SK-N-SH (cell line): ENCODE data around the gene TAOK3. TPM values are rescaled to one million over a fixed set of nuclear protein-coding genes. Genes with fewer than 3 reads are reported as not detected.

Experiments
- CTCF ChIA-PET: fragments of 300-600, 350-600 bp; formaldehyde crosslinking; extraction: SDS; loops from one replicate; lab custom pipeline; 2021; lab: Yijun Ruan, JAX
- POLR2A ChIA-PET: fragments of 350-600 bp; sonication (Branson Sonifier 250); formaldehyde crosslinking; extraction: SDS; loops from one replicate; lab custom pipeline; 2020; ENCODE audit warnings: antibody characterized with exemption, inconsistent platforms; lab: Yijun Ruan, JAX
- DNase-seq: peaks from one replicate; pipeline ENCODE4 v3.0.0; 2012
- H2AFZ ChIP-seq: fragments of 200-600 bp; sonication (generic); 2 replicates; pipeline ENCODE4 v1.8.1; 2016; ENCODE audit warnings: antibody characterized with exemption, mild to moderate bottlenecking, low read depth
- H3F3A ChIP-seq: fragments of 200-600 bp; sonication (generic); replicated peaks from 2 replicates; pipeline ENCODE3; 2016; ENCODE audit warnings: antibody characterized with exemption, mild to moderate bottlenecking; ENCODE audit not compliant: insufficient read depth
- H3K27ac ChIP-seq, 2 experiments: fragments of 200-500 bp in 1 of 2; fragments of 200-600 bp in 1 of 2; sonication (Bioruptor generic) in 1 of 2; sonication (generic), shearing (Covaris generic) in 1 of 2; 2 replicates each; pipeline versions ENCODE4 v1.5.1 to v1.6.1; 2014 to 2016; ENCODE audit warnings: low read depth in 2 of 2, inconsistent platforms in 1 of 2, low read length in 1 of 2, mild to moderate bottlenecking in 1 of 2, mixed read lengths in 1 of 2
- H3K27me3 ChIP-seq: fragments of 200-600 bp; sonication (generic), shearing (Covaris generic); 2 replicates; pipeline ENCODE4 v1.6.1; 2016; ENCODE audit warnings: mixed run types; ENCODE audit not compliant: insufficient read depth
- H3K36me3 ChIP-seq, 2 experiments: fragments of 200-500 bp in 1 of 2; fragments of 200-600 bp in 1 of 2; sonication (Bioruptor generic) in 1 of 2; sonication (generic) in 1 of 2; replicated peaks in 1 of 2; 2 replicates each; pipeline versions ENCODE3 to v1.5.1; 2014 to 2016; ENCODE audit warnings: low read length in 1 of 2, mild to moderate bottlenecking in 1 of 2; ENCODE audit not compliant: insufficient read depth in 2 of 2, control insufficient read depth in 1 of 2
- H3K4me1 ChIP-seq, 2 experiments: fragments of 200-500 bp in 1 of 2; fragments of 200-600 bp in 1 of 2; sonication (Bioruptor generic) in 1 of 2; sonication (generic), shearing (Covaris generic) in 1 of 2; 2 replicates each; pipeline versions ENCODE4 v1.5.1 to v1.6.1; 2014 to 2016; ENCODE audit warnings: low read depth in 1 of 2, low read length in 1 of 2, mixed run types in 1 of 2; ENCODE audit not compliant: insufficient read depth in 2 of 2, control insufficient read depth in 1 of 2
- H3K4me2 ChIP-seq: fragments of 200-600 bp; sonication (generic), shearing (Covaris generic); 2 replicates; pipeline ENCODE4 v1.6.1; 2017; ENCODE audit warnings: mixed run types
- H3K4me3 ChIP-seq, 2 experiments: fragments of 200-500 bp in 1 of 2; fragments of 200-600 bp in 1 of 2; sonication (Bioruptor generic) in 1 of 2; sonication (generic), shearing (Covaris generic) in 1 of 2; 2 replicates each; pipeline versions ENCODE4 v1.5.1 to v1.8.1; 2014 to 2016; ENCODE audit warnings: low read depth in 2 of 2, inconsistent platforms in 1 of 2, low read length in 1 of 2, mild to moderate bottlenecking in 1 of 2, mixed read lengths in 1 of 2, moderate library complexity in 1 of 2
- H3K79me2 ChIP-seq: fragments of 200-600 bp; sonication (generic); 2 replicates; pipeline ENCODE4 v1.8.1; 2017; ENCODE audit warnings: mild to moderate bottlenecking; ENCODE audit not compliant: insufficient read depth
- H3K9ac ChIP-seq: fragments of 200-600 bp; sonication (generic); 2 replicates; pipeline ENCODE4 v1.6.1; 2017; ENCODE audit warnings: mixed run types
- H3K9me2 ChIP-seq: fragments of 200-600 bp; sonication (generic); 2 replicates; pipeline ENCODE4 v1.6.1; 2017; ENCODE audit warnings: mixed run types
- H3K9me3 ChIP-seq: fragments of 200-600 bp; sonication (generic); 2 replicates; pipeline ENCODE4 v1.6.1; 2017; ENCODE audit warnings: mixed run types, mild to moderate bottlenecking, moderate library complexity
- H4K20me1 ChIP-seq: fragments of 200-600 bp; sonication (generic); 2 replicates; pipeline ENCODE4 v1.6.1; 2017; ENCODE audit warnings: mild to moderate bottlenecking, mixed run types; ENCODE audit not compliant: insufficient read depth
- CHD2 ChIP-seq: fragments of 150-350 bp; IDR thresholded peaks from 2 replicates; pipeline ENCODE4 v1.6.1; 2018; ENCODE audit warnings: low read length; ENCODE audit not compliant: partially characterized antibody
- ELF1 ChIP-seq: IDR thresholded peaks from 2 replicates; pipeline ENCODE4 v1.4.0; 2012
- EP300 ChIP-seq, 2 experiments: IDR thresholded peaks; 2 replicates each; pipeline versions ENCODE4 v1.4.0 to v1.6.1; 2012; ENCODE audit warnings: borderline replicate concordance in 1 of 2, low read depth in 1 of 2, low read length in 1 of 2
- EZH2phosphoT487 ChIP-seq: fragments of 200-600 bp; sonication (generic); IDR thresholded peaks from 2 replicates; pipeline ENCODE4 v1.6.1; 2017; ENCODE audit warnings: low read depth, mixed run types, mild to moderate bottlenecking, antibody characterized with exemption, moderate library complexity, borderline replicate concordance
- FOSL2 ChIP-seq: IDR thresholded peaks from 2 replicates; pipeline ENCODE4 v1.4.0; 2012; ENCODE audit warnings: low read depth, mild to moderate bottlenecking, moderate library complexity, borderline replicate concordance
- FOXJ3 ChIP-seq: sonication (generic); formaldehyde crosslinking; IDR thresholded peaks from 2 replicates; pipeline ENCODE4 v1.5.1; 2020; ENCODE audit warnings: mild to moderate bottlenecking, missing genetic modification reagents
- FOXM1 ChIP-seq: IDR thresholded peaks from 2 replicates; pipeline ENCODE4 v1.4.0; 2012; ENCODE audit warnings: low read depth, mild to moderate bottlenecking
- GATA2 ChIP-seq: sonication (generic); formaldehyde crosslinking; IDR thresholded peaks from 2 replicates; pipeline ENCODE4 v1.5.0; 2020; ENCODE audit warnings: mild to moderate bottlenecking, missing genetic modification reagents
- IRF3 ChIP-seq: fragments of 150-350 bp; IDR thresholded peaks from 2 replicates; pipeline ENCODE4 v1.6.1; 2016; ENCODE audit warnings: mild to moderate bottlenecking, low read depth, low read length
- MAX ChIP-seq: IDR thresholded peaks from 2 replicates; pipeline ENCODE4 v1.4.0; 2012; ENCODE audit warnings: low read depth
- MEF2A ChIP-seq: IDR thresholded peaks from 2 replicates; pipeline ENCODE4 v1.4.0; 2012; ENCODE audit warnings: low read depth, borderline replicate concordance
- NRF1 ChIP-seq: IDR thresholded peaks from 2 replicates; pipeline ENCODE4 v1.6.1; 2012; ENCODE audit warnings: low read depth, mild to moderate bottlenecking, low read length
- PBX3 ChIP-seq: IDR thresholded peaks from 2 replicates; pipeline ENCODE4; 2012
- RAD21 ChIP-seq: IDR thresholded peaks from 2 replicates; pipeline ENCODE4 v1.6.1; 2012; ENCODE audit warnings: mild to moderate bottlenecking, low read length
- RXRA ChIP-seq: IDR thresholded peaks from 2 replicates; pipeline ENCODE4 v1.4.0; 2012; ENCODE audit warnings: low read depth, mild to moderate bottlenecking, borderline replicate concordance
- SMC3 ChIP-seq: IDR thresholded peaks from 2 replicates; pipeline ENCODE4 v1.6.1; 2012; ENCODE audit warnings: low read depth, low read length, improper control_type of control experiment
- TAF1 ChIP-seq: IDR thresholded peaks from 2 replicates; pipeline ENCODE4 v1.6.1; 2012; ENCODE audit warnings: low read depth, mild to moderate bottlenecking, low read length, moderate library complexity, borderline replicate concordance
- TCF12 ChIP-seq: IDR thresholded peaks from 2 replicates; pipeline ENCODE4 v1.4.0; 2012
- USF2 ChIP-seq: fragments of 150-350 bp; IDR thresholded peaks from 2 replicates; pipeline ENCODE4 v1.6.1; 2017; ENCODE audit warnings: antibody characterized with exemption, low read length, low read depth, borderline replicate concordance
- WGBS: methylation state at CpG from one replicate; pipeline ENCODE4 v1.1.6; 2017; ENCODE audit warnings: low lambda C conversion rate; 5-methylcytosine and 5-hydroxymethylcytosine counted together
- polyA plus RNA-seq, 3 experiments: library from polyadenylated mRNA; depleted of rRNA; stranded (reverse); fragments of >200 nt; gene quantifications; 2 replicates each; pipeline ENCODE4 v1.2.3, GENCODE V29; 2012

Gene TAOK3
- polyA plus RNA-seq, 1 of the 3 experiments (the other 2 are of a cell fraction), result 18.1 TPM

- no peak overlapping the region for H3K9ac ChIP-seq
- no peaks in the 10 kb centered on the region for H4K20me1 ChIP-seq
- no peak overlapping the region for H3K4me2 ChIP-seq
- H3K27me3 ChIP-seq, result no peaks in the 10 kb centered on the region
- no peaks in the 10 kb centered on the region for H3K4me1 ChIP-seq
- TF ChIP-seq IRF3 (no peak), EP300 (IDR thresholded peaks at IDR 0.05; ENCODE audit: borderline replicate concordance in 1 of 2, low read depth in 1 of 2, low read length in 1 of 2) (no peak), RAD21 (no peak), TAF1 (no peak), MEF2A (no peak)
- H3K9me3 ChIP-seq, result no peaks in the 10 kb centered on the region
- ChIA-PET CTCF (interaction anchor here (1.3 to 6.9 kb wide), 3 partner anchors 13 to 215 kb away, joined by 4 to 79 read pairs (median 8); partner anchors contain the start of genes SUDS3 and TAOK3), POLR2A (no interaction called here)
- H2AFZ ChIP-seq, result no peak overlapping the region
- 98% methylated on average over 3 of the region's 3 CpGs for WGBS
- H3K36me3 ChIP-seq, result peaks cover 21 to 57% of the 10 kb centered on the region in 2 experiments
- no peak overlapping the region for H3K4me3 ChIP-seq
- no peaks in the 10 kb centered on the region for H3K9me2 ChIP-seq
- H3F3A ChIP-seq, result no peaks in the 10 kb centered on the region
- DNase-seq, result no peak
- no peak overlapping the region for H3K27ac ChIP-seq
- H3K79me2 ChIP-seq, result no peaks in the 10 kb centered on the region
These were observed 212.2 kb downstream of the TAOK3 start for GRCh38 chr12:118160536-118160935.

- no peaks in the 10 kb centered on the region for H3K9me2 ChIP-seq
- peaks cover 15 to 20% of the 10 kb centered on the region in 2 experiments for H3K36me3 ChIP-seq
- H3K79me2 ChIP-seq, result no peaks in the 10 kb centered on the region
- no peak overlapping the region for H3K9ac ChIP-seq
- H2AFZ ChIP-seq, result no peak overlapping the region
- H3F3A ChIP-seq, result peaks cover 21% of the 10 kb centered on the region
- TF ChIP-seq PBX3 (no peak), RAD21 (no peak), ELF1 (no peak), TAF1 (no peak), FOSL2 (no peak), NRF1 (no peak), TCF12 (no peak), SMC3 (no peak), RXRA (no peak), MAX (no peak), USF2 (no peak), FOXM1 (no peak), FOXJ3 (CRISPR knock-in tag) (no peak), MEF2A (no peak), CHD2 (no peak), GATA2 (CRISPR knock-in tag) (no peak), EZH2phosphoT487 (no peak)
- H3K9me3 ChIP-seq, result no peaks in the 10 kb centered on the region
- no peaks in the 10 kb centered on the region for H4K20me1 ChIP-seq
- H3K27ac ChIP-seq, result no peak overlapping the region
- no peaks in the 10 kb centered on the region for H3K4me1 ChIP-seq
- no peaks in the 10 kb centered on the region for H3K27me3 ChIP-seq
- no peak overlapping the region for H3K4me3 ChIP-seq
- no peak overlapping the region for H3K4me2 ChIP-seq
- ChIA-PET CTCF (interaction anchor here (1.2 to 2.5 kb wide), 3 partner anchors 14 to 30 kb away, joined by 3 to 9 read pairs (median 9); no protein-coding TSS in a partner anchor), POLR2A (interaction anchor here (1.4 kb wide), 1 partner anchor 16 kb away, joined by 5 read pairs; the partner anchor contains the start of gene PEBP1)
- WGBS, result 87% methylated on average over 5 of the region's 5 CpGs
- no peak for DNase-seq
These were observed 221.0 kb downstream of the TAOK3 start for GRCh38 chr12:118151755-118152154.
